HUES6 (cell line): ENCODE results near the gene POLG.
A peak's percentile ranks its signal among the peaks of the same experiment; 100 is the strongest.

ENCODE experiments used
- H3K27ac ChIP-seq: 2 replicates; pipeline ENCODE4 v1.7.0; 2013; ENCODE audit warnings: low read depth, mild to moderate bottlenecking, low read length, inconsistent platforms
- H3K27me3 ChIP-seq: 2 replicates; pipeline ENCODE4 v1.6.1; 2013; ENCODE audit warnings: low read length; ENCODE audit not compliant: control insufficient read depth, insufficient read depth
- H3K36me3 ChIP-seq: 2 replicates; pipeline ENCODE4 v1.6.1; 2013; ENCODE audit warnings: low read length; ENCODE audit not compliant: control insufficient read depth, insufficient read depth
- H3K4me1 ChIP-seq: 2 replicates; pipeline ENCODE4 v1.6.1; 2013; ENCODE audit warnings: low read length; ENCODE audit not compliant: control insufficient read depth, insufficient read depth
- H3K4me3 ChIP-seq: 2 replicates; pipeline ENCODE4 v1.5.1; 2013; ENCODE audit warnings: low read depth, low read length
- H3K9ac ChIP-seq: one replicate; pipeline ENCODE4 v1.6.1; 2013; ENCODE audit warnings: mild to moderate bottlenecking, low read length
- H3K9me3 ChIP-seq: 2 replicates; pipeline ENCODE4 v1.6.1; 2013; ENCODE audit warnings: low read depth, low read length; ENCODE audit not compliant: control insufficient read depth, insufficient read depth

Gene POLG

GRCh38 chr15:89368566-89369223, 34.1 kb upstream of the POLG start:
- H3K36me3 ChIP-seq, result no peaks in the 10 kb centered on the region
- H3K27ac ChIP-seq, result no peak overlapping the region
- H3K4me1 ChIP-seq, result peaks cover 10% of the 10 kb centered on the region
- H3K9me3 ChIP-seq, result no peaks in the 10 kb centered on the region
- H3K4me3 ChIP-seq, result peak overlapping the region; percentile 28; the same call in 1 of the 2 replicates
- H3K9ac ChIP-seq, result no peak overlapping the region
- H3K27me3 ChIP-seq, result peaks cover 100% of the 10 kb centered on the region

- Histone ChIP-seq H3K4me3 (peak overlapping the region; percentile 51), H3K9ac (no peak overlapping the region), H3K9me3 (no peaks in the 10 kb centered on the region), H3K27ac (no peak overlapping the region), H3K4me1 (peaks cover 10% of the 10 kb centered on the region), H3K27me3 (peaks cover 100% of the 10 kb centered on the region), H3K36me3 (no peaks in the 10 kb centered on the region)
These were observed 33.1 kb upstream of the POLG start for GRCh38 chr15:89367485-89368451.

DNA sequence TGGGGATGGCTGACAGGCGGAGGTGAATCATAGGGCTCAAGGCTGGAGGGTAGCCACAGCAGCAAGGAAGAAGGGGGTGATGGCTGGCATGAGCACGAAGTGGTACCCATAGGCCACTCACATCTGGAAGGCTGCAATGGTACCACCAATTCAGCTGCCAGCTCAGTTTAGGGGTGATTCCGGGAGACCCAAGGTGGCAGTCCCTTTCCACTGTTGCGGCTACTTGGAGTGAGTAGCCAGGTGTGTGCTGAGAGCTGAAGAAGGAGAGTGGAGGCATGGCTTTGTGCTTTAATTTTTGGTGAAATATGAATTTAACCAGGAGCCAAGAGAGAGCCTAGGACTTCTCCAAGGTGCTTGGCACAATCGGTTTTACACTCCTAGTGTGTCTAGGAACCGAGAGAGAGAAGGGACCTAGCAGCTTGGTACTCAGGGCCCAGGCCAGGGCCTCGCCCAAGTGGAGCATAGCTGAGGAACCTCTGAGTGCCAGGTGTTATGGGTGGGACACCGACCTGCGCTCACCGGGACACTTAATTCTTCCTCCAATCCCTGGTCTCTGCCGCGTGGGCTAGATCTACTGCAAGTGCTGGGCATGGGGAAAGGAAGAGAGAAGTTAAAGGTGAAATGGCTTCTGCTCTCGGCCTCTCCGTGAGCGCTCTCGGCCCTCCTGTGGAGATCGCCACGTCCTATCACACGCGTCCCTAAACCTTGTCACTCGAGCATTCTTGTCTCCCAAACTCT, 32.2 kb upstream of the POLG start:
- Histone ChIP-seq H3K4me3 (peak overlapping the region; percentile 51), H3K27ac (no peak overlapping the region), H3K4me1 (peaks cover 13% of the 10 kb centered on the region)

GRCh38 chr15:89365462-89366065, 30.9 kb upstream of the POLG start:
- H3K4me3 ChIP-seq, result no peak overlapping the region
- no peaks in the 10 kb centered on the region for H3K36me3 ChIP-seq
- no peak overlapping the region for H3K9ac ChIP-seq
- peaks cover 100% of the 10 kb centered on the region for H3K27me3 ChIP-seq
- no peak overlapping the region for H3K27ac ChIP-seq
- H3K4me1 ChIP-seq, result peaks cover 14% of the 10 kb centered on the region
- H3K9me3 ChIP-seq, result no peaks in the 10 kb centered on the region

More for the DNA sequence above, 32.2 kb upstream of the POLG start:
- Histone ChIP-seq H3K27me3 (peaks cover 100% of the 10 kb centered on the region), H3K36me3 (no peaks in the 10 kb centered on the region), H3K9ac (no peak overlapping the region), H3K9me3 (no peaks in the 10 kb centered on the region)

- H3K4me1 ChIP-seq, result peaks cover 16% of the 10 kb centered on the region
- H3K9me3 ChIP-seq, result no peaks in the 10 kb centered on the region
- H3K27ac ChIP-seq, result no peak overlapping the region
- H3K4me3 ChIP-seq, result no peak overlapping the region
- H3K27me3 ChIP-seq, result peaks cover 100% of the 10 kb centered on the region
- H3K36me3 ChIP-seq, result no peaks in the 10 kb centered on the region
- no peak overlapping the region for H3K9ac ChIP-seq
These were observed 30.3 kb upstream of the POLG start for GRCh38 chr15:89364741-89365450.

DNA sequence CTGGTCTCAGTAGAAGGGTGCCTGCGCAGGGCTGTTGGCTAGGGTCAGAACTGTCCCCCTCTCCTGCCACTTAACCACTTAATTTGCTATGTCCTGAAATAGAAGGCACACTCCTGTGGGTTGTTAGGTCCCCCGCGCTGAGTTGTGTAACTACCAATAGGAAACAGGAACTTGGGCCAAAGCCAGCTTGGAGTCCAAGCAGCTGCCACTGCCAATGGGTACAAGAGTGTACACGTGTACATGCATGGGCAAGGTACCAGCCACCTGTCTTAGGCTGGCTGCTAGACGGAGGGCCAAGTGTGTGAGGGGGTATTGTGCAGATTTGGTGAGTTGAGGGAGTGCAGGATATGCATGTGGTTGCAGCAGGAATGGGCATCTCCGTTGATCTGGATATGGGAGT, 29.7 kb upstream of the POLG start:
- Histone ChIP-seq H3K27ac (no peak overlapping the region), H3K9me3 (no peaks in the 10 kb centered on the region), H3K27me3 (peaks cover 100% of the 10 kb centered on the region), H3K4me1 (peaks cover 16% of the 10 kb centered on the region), H3K36me3 (no peaks in the 10 kb centered on the region), H3K9ac (no peak overlapping the region), H3K4me3 (no peak overlapping the region)

- H3K4me3 ChIP-seq, result no peak overlapping the region
- H3K4me1 ChIP-seq, result peaks cover 14% of the 10 kb centered on the region
- no peaks in the 10 kb centered on the region for H3K36me3 ChIP-seq
- no peak overlapping the region for H3K27ac ChIP-seq
- peaks cover 100% of the 10 kb centered on the region for H3K27me3 ChIP-seq
- no peaks in the 10 kb centered on the region for H3K9me3 ChIP-seq
- no peak overlapping the region for H3K9ac ChIP-seq
These were observed 29.1 kb upstream of the POLG start for GRCh38 chr15:89363770-89364169.

DNA sequence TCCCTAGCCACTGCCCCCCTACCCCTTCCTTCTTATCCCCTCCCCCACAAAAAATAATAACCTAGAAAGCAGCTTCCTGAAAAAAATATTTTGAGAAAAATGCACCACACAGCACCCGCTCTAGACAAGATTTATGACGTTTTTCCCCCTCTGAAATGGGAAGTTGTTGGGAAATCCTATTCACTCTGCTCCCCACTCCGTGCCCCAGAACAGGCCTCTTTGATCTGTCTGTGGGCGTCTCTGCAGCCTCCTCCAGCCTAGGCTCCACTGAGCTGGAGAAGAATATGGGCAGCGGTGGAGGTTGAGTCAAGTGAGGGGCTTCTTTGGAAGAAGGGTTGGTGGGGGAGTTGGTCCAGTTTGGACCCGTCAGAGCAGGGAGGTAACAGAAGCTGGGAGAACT, 28.5 kb upstream of the POLG start:
- H3K4me1 ChIP-seq, result peaks cover 14% of the 10 kb centered on the region
- H3K4me3 ChIP-seq, result no peak overlapping the region
- peaks cover 100% of the 10 kb centered on the region for H3K27me3 ChIP-seq
- H3K9me3 ChIP-seq, result no peaks in the 10 kb centered on the region
- no peak overlapping the region for H3K9ac ChIP-seq
- H3K27ac ChIP-seq, result no peak overlapping the region
- H3K36me3 ChIP-seq, result no peaks in the 10 kb centered on the region

- peak overlapping the region; percentile 12; the same call in 1 of the 2 replicates for H3K4me3 ChIP-seq
These were observed 27.8 kb upstream of the POLG start for GRCh38 chr15:89362203-89363101.

More at GRCh38 chr15:89362203-89363101, 27.8 kb upstream of the POLG start:
- no peaks in the 10 kb centered on the region for H3K36me3 ChIP-seq
- H3K27ac ChIP-seq, result no peak overlapping the region
- no peaks in the 10 kb centered on the region for H3K9me3 ChIP-seq
- peaks cover 14% of the 10 kb centered on the region for H3K4me1 ChIP-seq
- no peak overlapping the region for H3K9ac ChIP-seq
- H3K27me3 ChIP-seq, result peaks cover 100% of the 10 kb centered on the region
